ENCODE results near the gene CCDC134. TPM values are rescaled to one million over a fixed set of nuclear protein-coding genes. Genes with fewer than 3 reads are reported as not detected.

The CCDC134 gene
- polyA plus RNA-seq, 1 donor (not counting 4 experiments of a cell fraction or from before 2014, with no cell fraction given), result 4.1 TPM

DNA sequence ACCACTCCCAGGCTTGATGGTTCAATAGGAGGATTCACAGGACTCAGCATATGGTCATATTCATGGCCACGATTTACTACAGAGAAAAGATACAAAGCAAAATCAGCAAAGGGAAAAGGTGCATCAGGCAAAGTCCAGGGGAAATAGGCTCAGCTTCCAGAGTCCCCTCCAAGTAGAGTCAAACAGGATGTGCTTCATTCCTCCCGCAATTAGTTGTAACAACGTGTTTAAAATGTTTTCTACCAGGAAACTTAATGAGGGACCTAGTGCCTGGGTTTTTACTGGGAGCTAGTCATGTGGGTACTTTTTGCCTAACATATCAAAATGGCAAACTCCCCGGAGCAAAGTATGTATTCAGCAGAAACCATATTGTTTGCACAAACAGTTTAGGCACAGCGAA is 17.5 kb downstream of the CCDC134 start:
- H3K27me3 ChIP-seq (ENCODE audit: control insufficient read depth, extremely low read depth, insufficient read depth, low read length), result no peaks in the 10 kb centered on the region
- FAIRE-seq (no peak), DNase-seq (ENCODE audit: low read depth, low spot score) (no peak)
- no peak overlapping the region for H2AFZ ChIP-seq (ENCODE audit: control insufficient read depth, low read length)
- no peaks in the 10 kb centered on the region for H4K20me1 ChIP-seq (ENCODE audit: control insufficient read depth, extremely low read depth, insufficient read depth, low read length)
- no peak overlapping the region for H3K4me2 ChIP-seq (ENCODE audit: control insufficient read depth, extremely low read depth, insufficient read depth, low read depth, low read length)
- peaks cover 5 to 7% of the 10 kb centered on the region in 2 experiments for H3K36me3 ChIP-seq (ENCODE audit: control insufficient read depth in 2 of 2, extremely low read depth in 1 of 2, insufficient read depth in 2 of 2, low read length in 2 of 2)
- H3K79me2 ChIP-seq (ENCODE audit: control insufficient read depth, insufficient read depth, low read length), result no peaks in the 10 kb centered on the region
- TF ChIP-seq EZH2 (IDR thresholded peaks at IDR 0.05; ENCODE audit: low read length), result no peak
- TF ChIP-seq, protein P1, sequence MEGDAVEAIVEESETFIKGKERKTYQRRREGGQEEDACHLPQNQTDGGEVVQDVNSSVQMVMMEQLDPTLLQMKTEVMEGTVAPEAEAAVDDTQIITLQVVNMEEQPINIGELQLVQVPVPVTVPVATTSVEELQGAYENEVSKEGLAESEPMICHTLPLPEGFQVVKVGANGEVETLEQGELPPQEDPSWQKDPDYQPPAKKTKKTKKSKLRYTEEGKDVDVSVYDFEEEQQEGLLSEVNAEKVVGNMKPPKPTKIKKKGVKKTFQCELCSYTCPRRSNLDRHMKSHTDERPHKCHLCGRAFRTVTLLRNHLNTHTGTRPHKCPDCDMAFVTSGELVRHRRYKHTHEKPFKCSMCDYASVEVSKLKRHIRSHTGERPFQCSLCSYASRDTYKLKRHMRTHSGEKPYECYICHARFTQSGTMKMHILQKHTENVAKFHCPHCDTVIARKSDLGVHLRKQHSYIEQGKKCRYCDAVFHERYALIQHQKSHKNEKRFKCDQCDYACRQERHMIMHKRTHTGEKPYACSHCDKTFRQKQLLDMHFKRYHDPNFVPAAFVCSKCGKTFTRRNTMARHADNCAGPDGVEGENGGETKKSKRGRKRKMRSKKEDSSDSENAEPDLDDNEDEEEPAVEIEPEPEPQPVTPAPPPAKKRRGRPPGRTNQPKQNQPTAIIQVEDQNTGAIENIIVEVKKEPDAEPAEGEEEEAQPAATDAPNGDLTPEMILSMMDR (optimal IDR thresholded peaks at IDR 0.05 in 1 of 3, IDR thresholded peaks at IDR 0.05 in 1 of 3, conservative IDR thresholded peaks at IDR 0.05 in 1 of 3; ENCODE audit: extremely low read depth in 1 of 3, insufficient read depth in 2 of 3, low read length in 3 of 3), result no peak
- no peak overlapping the region for H3K4me3 ChIP-seq (ENCODE audit: control insufficient read depth in 2 of 3, extremely low read depth in 1 of 3, insufficient read depth in 2 of 3, low read depth in 1 of 3, low read length in 3 of 3)
- dilution Hi-C loops (cut with MboI; ENCODE audit: extremely low pct_ligation_motif_present, low sequenced_read_pairs), result no loop called here
- H3K9me3 ChIP-seq (ENCODE audit: control insufficient read depth, low read depth, low read length), result no peaks in the 10 kb centered on the region
- no peaks in the 10 kb centered on the region for H3K4me1 ChIP-seq (ENCODE audit: control insufficient read depth, extremely low read depth, insufficient read depth, low read length)
- no peak overlapping the region for H3K27ac ChIP-seq (ENCODE audit: control insufficient read depth, insufficient read depth, low read length)
- no peaks in the 10 kb centered on the region for H3K9me1 ChIP-seq (ENCODE audit: control insufficient read depth, extremely low read depth, insufficient read depth, low read length)
- H3K9ac ChIP-seq (ENCODE audit: control insufficient read depth, extremely low read depth, insufficient read depth, low read length), result no peak overlapping the region

GRCh38 chr22:41818596-41818995 is 18.1 kb downstream of the CCDC134 start:
- H3K4me2 ChIP-seq (ENCODE audit: control insufficient read depth, extremely low read depth, insufficient read depth, low read depth, low read length), result no peak overlapping the region
- FAIRE-seq, result no peak
- no peaks in the 10 kb centered on the region for H4K20me1 ChIP-seq (ENCODE audit: control insufficient read depth, extremely low read depth, insufficient read depth, low read length)
- H3K36me3 ChIP-seq (ENCODE audit: control insufficient read depth in 2 of 2, extremely low read depth in 1 of 2, insufficient read depth in 2 of 2, low read length in 2 of 2), result peaks cover under 1 to 4% of the 10 kb centered on the region in 2 experiments
- H2AFZ ChIP-seq (ENCODE audit: control insufficient read depth, low read length), result no peak overlapping the region
- H3K9me3 ChIP-seq (ENCODE audit: control insufficient read depth, low read depth, low read length), result no peaks in the 10 kb centered on the region
- no peak for DNase-seq (ENCODE audit: low read depth, low spot score)
- no peak overlapping the region for H3K27ac ChIP-seq (ENCODE audit: control insufficient read depth, insufficient read depth, low read length)
- no peaks in the 10 kb centered on the region for H3K4me1 ChIP-seq (ENCODE audit: control insufficient read depth, extremely low read depth, insufficient read depth, low read length)
- H3K4me3 ChIP-seq (ENCODE audit: control insufficient read depth in 2 of 3, extremely low read depth in 1 of 3, insufficient read depth in 2 of 3, low read depth in 1 of 3, low read length in 3 of 3), result no peak overlapping the region
- no peaks in the 10 kb centered on the region for H3K27me3 ChIP-seq (ENCODE audit: control insufficient read depth, extremely low read depth, insufficient read depth, low read length)
- no peak for TF ChIP-seq EZH2 (IDR thresholded peaks at IDR 0.05; ENCODE audit: low read length)
- TF ChIP-seq, protein P1 (optimal IDR thresholded peaks at IDR 0.05 in 1 of 3, IDR thresholded peaks at IDR 0.05 in 1 of 3, conservative IDR thresholded peaks at IDR 0.05 in 1 of 3; ENCODE audit: extremely low read depth in 1 of 3, insufficient read depth in 2 of 3, low read length in 3 of 3), result no peak
- no peaks in the 10 kb centered on the region for H3K9me1 ChIP-seq (ENCODE audit: control insufficient read depth, extremely low read depth, insufficient read depth, low read length)
- no peak overlapping the region for H3K9ac ChIP-seq (ENCODE audit: control insufficient read depth, extremely low read depth, insufficient read depth, low read length)
- no peaks in the 10 kb centered on the region for H3K79me2 ChIP-seq (ENCODE audit: control insufficient read depth, insufficient read depth, low read length)
- dilution Hi-C loops (cut with MboI; ENCODE audit: extremely low pct_ligation_motif_present, low sequenced_read_pairs), result no loop called here

All from keratinocyte (primary cell).